ENCODE results near the gene GPR158. TPM values are rescaled to one million over a fixed set of nuclear protein-coding genes. Genes with fewer than 3 reads are reported as not detected.

The GPR158 gene
- total RNA-seq, 2 donors from 2014 or later = not detected

DNA sequence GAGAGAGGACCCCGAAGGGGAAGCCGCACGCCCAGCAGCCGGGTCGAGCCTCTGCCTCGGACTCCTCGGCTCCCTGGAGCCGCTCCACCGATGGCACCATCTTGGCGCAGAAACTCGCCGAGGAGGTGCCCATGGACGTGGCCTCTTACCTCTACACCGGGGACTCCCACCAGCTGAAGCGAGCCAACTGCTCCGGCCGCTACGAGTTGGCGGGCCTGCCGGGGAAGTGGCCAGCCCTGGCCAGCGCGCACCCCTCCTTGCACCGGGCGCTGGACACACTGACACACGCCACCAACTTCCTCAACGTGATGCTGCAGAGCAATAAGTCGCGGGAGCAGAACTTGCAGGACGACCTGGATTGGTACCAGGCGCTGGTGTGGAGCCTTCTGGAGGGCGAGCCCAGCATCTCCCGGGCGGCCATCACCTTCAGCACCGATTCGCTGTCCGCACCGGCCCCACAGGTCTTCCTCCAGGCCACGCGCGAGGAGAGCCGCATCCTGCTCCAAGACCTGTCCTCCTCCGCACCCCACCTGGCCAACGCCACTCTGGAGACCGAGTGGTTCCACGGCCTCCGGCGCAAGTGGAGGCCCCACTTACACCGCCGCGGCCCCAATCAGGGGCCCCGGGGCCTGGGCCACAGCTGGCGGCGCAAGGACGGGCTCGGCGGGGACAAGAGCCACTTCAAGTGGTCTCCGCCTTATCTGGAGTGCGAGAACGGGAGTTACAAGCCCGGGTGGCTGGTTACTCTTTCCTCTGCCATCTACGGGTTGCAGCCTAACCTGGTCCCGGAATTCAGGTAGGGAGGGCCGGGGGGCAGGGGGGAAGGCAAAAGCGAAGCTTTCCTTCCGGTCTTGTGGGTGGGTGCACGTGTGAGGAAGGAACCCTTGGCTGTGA lies 973 bp downstream of the GPR158 start:
- no peaks in the 10 kb centered on the region for H3K9me3 ChIP-seq
- no peak for DNase-seq (ENCODE audit: low spot score)
- H3K36me3 ChIP-seq = no peaks in the 10 kb centered on the region
- TF ChIP-seq, protein P1, sequence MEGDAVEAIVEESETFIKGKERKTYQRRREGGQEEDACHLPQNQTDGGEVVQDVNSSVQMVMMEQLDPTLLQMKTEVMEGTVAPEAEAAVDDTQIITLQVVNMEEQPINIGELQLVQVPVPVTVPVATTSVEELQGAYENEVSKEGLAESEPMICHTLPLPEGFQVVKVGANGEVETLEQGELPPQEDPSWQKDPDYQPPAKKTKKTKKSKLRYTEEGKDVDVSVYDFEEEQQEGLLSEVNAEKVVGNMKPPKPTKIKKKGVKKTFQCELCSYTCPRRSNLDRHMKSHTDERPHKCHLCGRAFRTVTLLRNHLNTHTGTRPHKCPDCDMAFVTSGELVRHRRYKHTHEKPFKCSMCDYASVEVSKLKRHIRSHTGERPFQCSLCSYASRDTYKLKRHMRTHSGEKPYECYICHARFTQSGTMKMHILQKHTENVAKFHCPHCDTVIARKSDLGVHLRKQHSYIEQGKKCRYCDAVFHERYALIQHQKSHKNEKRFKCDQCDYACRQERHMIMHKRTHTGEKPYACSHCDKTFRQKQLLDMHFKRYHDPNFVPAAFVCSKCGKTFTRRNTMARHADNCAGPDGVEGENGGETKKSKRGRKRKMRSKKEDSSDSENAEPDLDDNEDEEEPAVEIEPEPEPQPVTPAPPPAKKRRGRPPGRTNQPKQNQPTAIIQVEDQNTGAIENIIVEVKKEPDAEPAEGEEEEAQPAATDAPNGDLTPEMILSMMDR (IDR thresholded peaks at IDR 0.05) = no peak
- H3K4me1 ChIP-seq = peaks cover 0 to 26% of the 10 kb centered on the region in 2 donors
- peaks cover 20 to 24% of the 10 kb centered on the region in 2 donors for H3K27me3 ChIP-seq
- no peak overlapping the region for H3K27ac ChIP-seq
- H3K4me3 ChIP-seq = no peak overlapping the region

DNA sequence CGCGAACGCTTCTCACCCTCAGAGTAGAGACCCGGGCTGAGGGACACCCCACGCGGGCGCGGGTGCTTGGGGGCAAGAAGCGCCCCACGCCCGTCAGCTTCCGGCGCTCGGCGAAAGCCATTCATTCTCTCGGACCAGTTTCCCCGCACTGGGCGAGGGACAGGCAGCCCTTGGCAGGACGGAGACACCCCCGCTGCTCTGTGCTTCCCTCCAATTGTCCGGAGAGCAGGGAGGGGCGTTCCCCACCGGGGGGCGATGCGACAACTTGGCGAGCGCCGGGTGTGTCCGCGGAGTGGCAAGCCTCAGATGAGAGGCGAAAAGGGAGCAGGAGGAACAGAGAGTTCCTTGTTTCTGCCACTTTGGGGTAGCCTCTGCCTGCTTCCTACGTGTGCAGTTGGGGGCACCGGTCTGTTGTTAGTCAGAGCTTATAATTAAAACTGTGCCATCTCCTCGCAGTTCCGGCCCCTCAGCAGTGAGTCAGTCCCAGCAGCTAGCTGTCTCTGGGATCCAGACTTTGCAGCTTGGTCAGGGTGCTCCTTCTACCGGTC lies 1.7 kb downstream of the GPR158 start:
- Histone ChIP-seq H3K27ac (no peak overlapping the region), H3K4me1 (peaks cover 0 to 26% of the 10 kb centered on the region in 2 donors), H3K9me3 (no peaks in the 10 kb centered on the region), H3K4me3 (no peak overlapping the region), H3K36me3 (no peaks in the 10 kb centered on the region), H3K27me3 (peaks cover 20 to 24% of the 10 kb centered on the region in 2 donors)
- DNase-seq (ENCODE audit: low spot score) = no peak
- TF ChIP-seq, protein P1 (IDR thresholded peaks at IDR 0.05) = no peak

DNA sequence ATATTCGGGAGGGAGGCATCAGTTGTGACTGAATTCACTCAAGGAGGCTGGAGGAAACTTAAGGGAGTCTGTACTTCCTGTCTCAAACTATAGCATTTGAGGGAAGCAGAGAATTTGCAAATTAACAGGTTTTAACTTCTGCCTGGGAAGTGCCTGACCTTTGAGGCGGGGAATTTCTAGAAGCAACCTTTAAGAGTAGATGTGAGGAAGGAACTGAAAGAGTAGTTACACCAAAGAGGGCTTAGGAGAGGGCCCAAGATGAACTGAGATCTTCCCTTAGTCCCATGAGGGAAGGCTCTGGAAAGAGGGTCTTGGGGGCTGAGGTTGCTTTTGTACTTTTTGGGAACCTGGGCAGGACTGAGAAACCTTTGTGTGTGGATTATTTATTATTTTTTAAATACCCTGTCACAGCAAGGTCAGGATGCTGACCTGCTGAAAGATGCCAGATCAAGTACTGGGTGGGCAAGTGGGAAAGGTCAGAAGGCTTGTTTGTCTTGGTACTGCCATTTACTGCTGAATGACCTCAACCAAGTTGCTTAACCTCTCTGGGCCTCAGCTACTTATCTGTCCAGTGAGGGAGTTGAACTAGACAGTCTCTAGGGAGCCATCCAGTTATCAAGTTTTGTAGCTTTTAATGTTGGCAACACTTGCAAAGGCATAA lies 2.4 kb downstream of the GPR158 start:
- no peak overlapping the region for H3K27ac ChIP-seq
- H3K27me3 ChIP-seq = peaks cover 20 to 24% of the 10 kb centered on the region in 2 donors
- no peak overlapping the region for H3K4me3 ChIP-seq
- no peak for DNase-seq (ENCODE audit: low spot score)
- no peaks in the 10 kb centered on the region for H3K36me3 ChIP-seq
- no peaks in the 10 kb centered on the region for H3K9me3 ChIP-seq
- peaks cover 0 to 26% of the 10 kb centered on the region in 2 donors for H3K4me1 ChIP-seq
- TF ChIP-seq, protein P1 (IDR thresholded peaks at IDR 0.05) = no peak

DNA sequence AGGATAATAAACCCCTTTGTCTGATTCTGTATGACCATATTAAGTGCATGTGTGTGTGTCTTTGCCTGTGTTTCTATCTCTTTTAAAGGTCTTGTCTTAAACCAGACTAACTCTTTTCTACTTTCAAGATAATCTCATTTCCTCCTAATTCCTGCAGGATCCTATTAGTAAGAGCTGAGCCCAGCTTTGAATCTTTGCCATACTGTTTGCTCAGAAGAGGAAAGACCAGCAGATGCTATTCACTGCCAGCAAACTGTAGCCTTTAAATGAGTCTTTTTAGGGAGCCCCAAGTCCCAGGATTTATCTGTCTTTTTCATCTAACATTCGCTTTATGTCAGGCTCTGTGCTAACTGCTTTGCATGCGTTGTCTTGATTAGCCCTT lies 2.9 kb downstream of the GPR158 start:
- DNase-seq (ENCODE audit: low spot score) = no peak
- Histone ChIP-seq H3K27ac (no peak overlapping the region), H3K4me1 (peaks cover 0 to 26% of the 10 kb centered on the region in 2 donors), H3K9me3 (no peaks in the 10 kb centered on the region), H3K36me3 (no peaks in the 10 kb centered on the region), H3K27me3 (peaks cover 20 to 24% of the 10 kb centered on the region in 2 donors), H3K4me3 (no peak overlapping the region)
- TF ChIP-seq, protein P1 (IDR thresholded peaks at IDR 0.05) = no peak

DNA sequence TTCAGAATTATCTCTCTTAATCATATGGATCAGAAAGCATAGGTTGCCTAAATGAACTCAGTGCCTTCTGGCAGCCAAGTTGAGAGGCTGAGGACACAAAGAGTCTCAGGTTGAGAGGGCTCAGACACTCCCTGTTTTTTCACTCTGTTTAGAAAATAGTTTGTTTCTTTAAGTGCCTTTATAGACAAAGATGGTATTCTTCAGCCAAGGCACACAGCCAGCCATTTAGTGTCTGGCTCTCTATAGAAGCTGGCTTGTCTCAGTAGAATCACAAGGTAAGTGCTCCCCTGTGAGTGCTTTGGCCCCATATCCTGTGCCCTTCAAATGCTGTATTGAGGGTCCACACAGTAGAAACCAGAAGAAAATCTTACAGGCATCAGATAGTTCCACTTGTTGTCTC lies 3.6 kb downstream of the GPR158 start:
- H3K9me3 ChIP-seq = no peaks in the 10 kb centered on the region
- TF ChIP-seq, protein P1 (IDR thresholded peaks at IDR 0.05) = no peak
- no peaks in the 10 kb centered on the region for H3K36me3 ChIP-seq
- H3K27me3 ChIP-seq = peaks cover 20 to 24% of the 10 kb centered on the region in 2 donors
- no peak overlapping the region for H3K27ac ChIP-seq
- DNase-seq (ENCODE audit: low spot score) = no peak
- H3K4me1 ChIP-seq = peaks cover 0 to 26% of the 10 kb centered on the region in 2 donors
- H3K4me3 ChIP-seq = no peak overlapping the region

All from right atrium auricular region (tissue), 2 donors.